ENCODE results near the gene PCDH9.
"Not testable (repeated sequence)": the region's sequence is repeated elsewhere in the genome, so short reads cannot be mapped to it uniquely, and the experiment has no call there.

PCDH9 gene

DNA sequence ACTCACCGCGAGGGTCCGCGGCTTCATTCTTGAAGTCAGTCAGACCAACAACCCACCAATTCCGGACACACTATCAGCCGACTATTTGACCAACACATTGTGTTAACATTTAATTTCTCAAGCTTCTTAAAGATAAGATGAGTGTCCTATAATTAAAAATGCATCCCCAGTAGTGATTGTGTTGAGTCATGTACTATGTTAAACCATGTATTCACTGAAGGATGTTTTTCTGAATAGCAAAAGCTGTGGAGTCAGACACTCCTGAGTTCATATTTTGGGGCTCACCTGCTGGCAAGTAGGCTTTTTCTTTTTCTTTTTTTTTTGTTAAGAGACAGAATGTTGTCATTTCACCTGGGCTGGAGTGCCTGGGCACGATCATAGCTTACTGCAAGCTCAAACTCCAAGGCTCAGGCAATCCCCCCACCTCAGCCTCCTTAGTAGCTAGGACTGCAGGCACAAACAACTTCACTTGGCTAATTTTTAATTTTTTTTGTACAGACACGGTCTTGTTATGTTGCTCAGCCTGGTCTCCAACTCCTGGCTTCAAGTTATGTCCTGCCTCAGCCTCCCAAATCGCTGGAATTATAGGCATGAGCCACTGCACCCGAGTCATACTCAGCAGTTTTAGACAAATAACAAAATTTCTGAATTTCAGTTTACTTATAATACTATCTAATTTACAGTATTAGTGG, 606.9 kb downstream of the PCDH9 start:
- no peak for DNase-seq

DNA sequence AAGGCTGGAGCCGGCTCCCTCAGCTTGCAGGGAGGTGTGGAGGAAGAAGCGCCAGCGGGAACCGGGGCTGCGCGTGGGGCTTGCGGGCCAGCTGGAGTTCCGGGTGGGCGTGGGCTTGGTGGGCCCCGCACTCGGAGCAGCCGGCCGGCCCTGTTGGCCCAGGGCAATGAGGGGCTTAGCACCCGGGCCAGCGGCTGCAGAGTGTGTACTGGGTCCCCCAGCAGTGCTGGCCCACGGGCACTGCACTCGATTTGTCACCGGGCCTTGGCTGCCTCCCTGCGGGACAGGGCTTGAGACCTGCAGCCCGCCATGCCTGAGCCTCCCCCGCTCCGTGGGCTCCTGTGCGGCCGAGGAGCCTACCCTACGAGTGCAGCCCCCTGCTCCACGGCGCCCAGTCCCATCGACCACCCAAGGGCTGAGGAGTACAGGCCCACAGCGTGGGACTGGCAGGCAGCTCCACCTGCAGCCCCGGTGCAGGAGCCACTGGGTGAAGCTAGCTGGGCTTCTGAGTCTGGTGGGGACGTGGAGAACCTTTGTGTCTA, 608.2 kb downstream of the PCDH9 start:
- not testable (repeated sequence) for DNase-seq

DNA sequence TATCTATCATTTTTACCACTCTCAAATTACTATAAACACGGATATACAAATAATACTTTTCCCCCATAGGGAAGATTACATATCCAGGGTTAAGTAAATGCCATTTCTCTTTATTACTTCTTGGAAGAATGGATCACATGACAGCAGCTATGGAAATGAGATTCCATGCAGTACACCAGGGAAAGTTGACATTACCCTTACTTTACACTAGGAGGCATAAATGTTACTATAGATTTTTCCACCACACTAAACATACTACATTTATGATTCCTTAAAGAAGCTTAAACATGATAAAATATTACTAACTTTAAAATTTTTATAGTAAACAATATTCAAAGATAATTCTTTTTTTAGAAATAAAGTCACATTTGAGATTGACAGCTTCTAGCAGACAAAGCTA, 611.4 kb downstream of the PCDH9 start:
- DNase-seq, result no peak

DNA sequence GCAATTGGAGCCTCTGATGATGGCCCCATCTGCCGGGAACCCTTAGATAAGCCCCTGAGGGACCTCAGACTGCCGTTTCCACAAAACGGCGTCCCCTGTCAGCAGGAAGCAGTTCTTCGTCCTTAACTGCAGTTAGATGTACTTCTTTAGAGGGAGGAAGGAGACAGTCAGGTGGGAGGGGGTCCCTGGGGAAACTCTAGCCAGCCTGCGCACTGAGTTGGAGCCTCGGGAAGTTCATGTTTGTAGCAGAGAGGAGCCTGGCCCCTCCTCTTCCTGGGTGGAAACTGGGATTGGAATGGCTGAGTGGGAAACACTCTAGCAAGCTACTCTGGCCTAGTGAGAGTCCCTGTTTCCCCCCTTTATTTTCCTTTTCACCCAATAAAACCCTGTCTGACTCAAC, 612.4 kb downstream of the PCDH9 start:
- no peak for DNase-seq

DNA sequence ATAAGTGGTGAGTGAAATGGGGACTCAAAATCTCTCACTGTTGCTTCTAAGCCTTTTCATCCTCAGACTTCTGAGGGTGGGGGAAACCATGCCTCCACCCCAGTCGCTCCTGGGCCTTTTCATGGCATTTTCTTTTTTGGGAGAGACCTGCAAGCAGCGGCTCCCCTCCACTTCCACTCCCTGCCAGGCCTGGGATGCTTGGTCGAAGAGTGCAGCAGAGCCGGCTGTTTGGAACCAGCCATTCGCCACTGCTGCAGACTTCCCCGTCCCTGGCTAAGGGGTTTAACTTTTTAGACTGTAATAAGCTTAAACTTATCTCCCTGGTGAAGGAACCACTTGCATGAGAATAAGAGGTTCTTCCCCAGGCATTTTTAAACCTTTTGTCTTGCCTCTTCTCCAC, 617.2 kb downstream of the PCDH9 start:
- no peak for DNase-seq

DNA sequence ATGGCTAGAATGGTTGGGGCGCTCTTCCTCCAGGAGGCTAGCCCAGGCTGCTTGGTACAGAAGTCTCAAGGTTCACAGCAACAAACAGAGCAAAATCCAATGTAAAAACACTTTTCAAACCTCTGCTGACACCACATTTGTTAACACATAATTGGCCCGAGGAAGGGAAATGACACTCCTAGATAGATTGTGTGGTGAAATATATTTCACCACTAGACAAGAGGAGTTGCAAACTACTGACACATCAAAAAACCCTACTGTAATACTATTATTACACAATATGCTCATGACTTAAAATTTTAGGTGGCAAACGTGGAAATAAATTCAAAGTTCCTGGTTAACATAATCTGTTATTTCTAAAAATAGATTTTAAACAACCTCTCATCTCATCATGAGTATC, 643.6 kb downstream of the PCDH9 start:
- no peak for DNase-seq

DNA sequence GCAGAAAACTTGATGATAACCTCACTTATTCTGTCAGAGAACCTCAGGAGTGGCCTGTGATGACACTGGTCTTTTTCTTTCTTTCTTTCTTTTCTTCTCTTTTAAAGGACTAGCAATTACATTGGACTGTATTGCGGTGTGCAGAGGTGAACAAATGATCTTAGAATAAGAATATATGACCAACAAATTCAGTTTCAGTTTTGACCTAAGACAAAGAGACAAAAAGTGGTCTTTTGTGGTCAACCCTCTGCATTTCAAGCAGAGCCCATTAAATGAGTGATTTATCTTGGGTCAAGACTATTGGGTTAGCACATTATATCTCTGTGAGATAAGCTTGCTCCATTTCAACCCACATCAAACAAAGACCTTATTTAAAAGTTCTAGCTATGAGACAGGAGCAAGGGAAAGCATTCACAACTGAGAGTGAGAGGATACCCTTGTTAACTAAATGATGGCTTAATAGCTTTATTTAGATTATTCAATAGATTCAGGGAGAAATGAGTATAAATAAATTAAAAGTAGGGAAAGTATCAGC, 644.4 kb downstream of the PCDH9 start:
- no peak for DNase-seq

DNA sequence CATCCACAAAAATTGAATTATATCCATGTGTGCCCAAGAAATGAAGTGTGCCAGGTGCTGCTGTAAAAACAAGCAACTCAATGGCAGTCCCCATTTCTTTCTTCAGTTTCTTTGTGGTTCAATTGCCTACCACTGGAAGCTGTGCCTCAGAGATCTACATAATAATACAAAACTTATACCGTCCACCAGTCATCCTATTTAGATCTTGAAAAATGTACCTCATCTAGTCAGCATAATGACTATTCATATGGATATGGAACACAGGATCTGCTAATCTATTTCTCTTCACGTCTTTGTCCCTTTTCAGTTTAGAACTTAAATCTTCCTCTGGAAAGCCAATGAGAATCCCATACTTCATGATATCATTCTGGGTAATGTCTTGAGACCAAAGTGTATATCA, 648.5 kb downstream of the PCDH9 start:
- no peak for DNase-seq

DNA sequence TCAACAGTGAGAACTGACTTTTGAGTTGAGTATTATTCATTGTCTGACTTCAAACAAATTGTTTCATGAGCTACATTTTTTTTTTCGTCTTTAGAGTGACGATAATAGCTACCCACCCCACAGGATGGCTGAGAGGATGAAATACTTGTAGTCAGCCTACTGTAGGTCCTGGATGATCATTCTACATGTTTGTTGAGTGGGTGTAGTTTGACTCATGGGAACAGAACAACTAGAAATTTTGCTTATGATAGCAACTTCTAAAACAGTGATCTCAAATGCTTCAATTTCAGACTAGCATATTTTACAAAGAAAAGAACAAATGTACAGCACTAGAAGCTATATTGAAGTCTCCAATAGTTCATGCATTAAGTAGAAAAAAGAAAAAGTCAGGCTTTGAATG, 651.8 kb downstream of the PCDH9 start:
- no peak for DNase-seq

DNA sequence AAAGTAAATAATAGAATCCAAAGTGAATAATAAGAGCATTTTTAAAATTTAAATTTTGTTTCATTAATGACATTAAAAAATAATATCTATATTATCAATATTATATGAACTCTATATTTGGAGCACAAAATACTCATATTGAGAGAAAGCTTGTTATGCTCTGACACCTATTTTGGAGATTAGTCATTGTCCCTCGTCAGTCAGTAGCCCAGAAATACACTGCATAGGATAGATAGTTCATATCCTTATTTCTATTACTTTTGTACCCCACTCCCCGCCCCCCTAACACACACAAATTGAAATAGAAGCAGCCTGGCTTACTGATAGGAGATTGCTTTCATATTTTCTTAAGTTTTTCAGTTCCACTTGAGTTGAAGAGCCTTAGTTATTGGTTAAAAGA, 652.8 kb downstream of the PCDH9 start:
- DNase-seq, result no peak

DNA sequence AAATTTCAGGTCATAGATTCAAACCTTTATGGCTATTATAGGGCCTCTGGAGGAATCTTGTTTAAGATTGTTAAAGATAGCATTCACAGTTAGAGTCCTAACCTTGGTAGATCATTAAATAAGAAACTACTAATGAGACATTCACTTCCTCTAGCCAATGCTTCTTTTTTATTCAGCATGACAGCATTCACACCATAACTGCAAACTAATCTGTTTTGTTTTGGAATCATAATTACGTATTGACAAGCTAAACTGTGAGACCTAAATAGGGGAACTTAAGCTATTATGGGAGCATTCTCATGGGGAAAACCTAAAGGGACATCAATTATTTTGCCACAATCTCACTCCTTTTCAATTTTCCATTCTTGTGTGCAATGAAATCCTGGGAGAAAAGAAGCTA, 653.8 kb downstream of the PCDH9 start:
- no peak for DNase-seq

DNA sequence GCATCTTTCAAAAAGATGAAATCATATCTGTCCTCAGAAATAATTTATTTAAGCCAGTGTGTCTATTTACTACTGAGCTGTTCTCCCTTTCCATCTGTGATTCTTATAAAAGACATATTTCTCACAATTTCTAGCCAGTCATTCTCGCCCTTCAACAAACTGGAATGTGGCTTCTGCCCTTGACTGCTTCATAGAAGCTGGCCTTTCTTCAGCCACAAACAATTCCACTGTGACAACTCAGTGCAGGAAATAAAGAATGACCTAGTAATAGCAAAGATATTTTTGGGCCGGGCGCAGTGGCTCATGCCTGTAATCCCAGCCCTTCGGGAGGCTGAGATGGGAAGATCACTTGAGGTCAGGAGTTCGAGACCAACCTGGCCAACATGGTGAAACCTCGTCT, 655.5 kb downstream of the PCDH9 start:
- no peak for DNase-seq

DNA sequence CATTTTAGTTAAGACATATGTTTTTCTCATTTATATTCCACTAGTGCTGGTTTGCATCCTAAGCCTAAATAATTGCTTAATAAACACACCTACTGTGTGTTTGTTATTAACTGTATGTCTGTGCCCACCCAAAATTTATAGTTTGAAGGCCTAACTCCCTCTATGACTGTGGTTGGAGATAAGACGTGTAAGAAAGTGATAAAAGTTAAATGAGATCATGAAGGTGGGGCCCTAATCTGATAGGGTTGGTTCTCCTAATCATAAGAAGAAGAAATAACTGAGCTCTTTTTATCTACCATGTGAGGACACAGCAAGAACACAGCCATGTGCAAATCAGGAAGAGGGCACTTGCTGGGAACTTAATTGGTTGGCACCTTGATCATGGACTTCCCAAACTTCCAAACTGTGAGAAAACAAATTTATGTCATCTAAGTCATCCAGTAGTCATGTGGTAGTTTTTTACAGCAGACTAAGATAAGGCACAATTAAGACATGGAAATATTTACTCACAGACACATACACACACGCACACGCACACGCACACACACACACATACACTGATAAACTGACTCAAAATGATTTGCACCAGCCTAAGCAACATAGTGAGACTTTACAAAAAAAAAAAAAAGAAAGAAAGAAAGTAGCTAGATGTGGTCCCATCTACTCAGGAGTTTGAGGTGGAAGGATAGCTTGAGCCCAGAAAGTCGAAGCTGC, 662.1 kb downstream of the PCDH9 start:
- DNase-seq, result no peak

DNA sequence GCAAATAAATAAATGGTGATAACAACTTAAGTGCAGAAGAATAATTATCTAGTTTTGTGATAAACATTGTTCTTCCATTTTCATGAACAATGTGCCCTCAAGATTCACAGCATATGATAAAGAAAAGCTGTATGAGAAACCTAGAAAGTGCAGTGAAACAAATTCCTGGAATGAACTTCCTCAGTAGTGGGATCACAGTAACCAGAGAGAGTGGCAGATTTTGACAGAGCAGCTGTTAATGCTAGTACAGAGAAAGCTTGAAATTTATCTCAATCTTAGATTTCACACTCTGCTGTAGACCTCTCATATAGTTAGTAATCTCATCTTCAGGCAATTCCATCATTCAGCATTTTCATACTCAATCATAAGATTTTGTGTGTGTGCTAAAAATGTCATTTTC, 664.9 kb downstream of the PCDH9 start:
- DNase-seq, result no peak

DNA sequence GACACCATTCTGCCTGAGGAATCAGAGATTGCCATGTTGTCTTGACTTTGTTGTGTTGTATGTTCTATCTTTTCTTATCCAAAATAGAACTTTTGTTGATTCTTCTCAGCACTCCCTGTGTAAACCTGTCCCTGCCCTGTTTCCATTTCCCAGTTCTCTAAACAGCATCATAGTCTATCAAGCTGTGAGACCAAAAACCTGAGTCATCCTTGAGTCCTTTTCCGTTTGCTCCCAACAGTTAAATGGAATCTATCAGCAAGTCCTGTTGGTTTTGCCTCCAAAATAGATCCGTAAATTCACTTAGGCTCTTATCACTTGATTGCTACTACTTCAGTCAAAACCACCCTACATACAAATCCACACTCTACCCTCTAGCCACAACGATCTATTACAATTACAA, 667.1 kb downstream of the PCDH9 start:
- no peak for DNase-seq

DNA sequence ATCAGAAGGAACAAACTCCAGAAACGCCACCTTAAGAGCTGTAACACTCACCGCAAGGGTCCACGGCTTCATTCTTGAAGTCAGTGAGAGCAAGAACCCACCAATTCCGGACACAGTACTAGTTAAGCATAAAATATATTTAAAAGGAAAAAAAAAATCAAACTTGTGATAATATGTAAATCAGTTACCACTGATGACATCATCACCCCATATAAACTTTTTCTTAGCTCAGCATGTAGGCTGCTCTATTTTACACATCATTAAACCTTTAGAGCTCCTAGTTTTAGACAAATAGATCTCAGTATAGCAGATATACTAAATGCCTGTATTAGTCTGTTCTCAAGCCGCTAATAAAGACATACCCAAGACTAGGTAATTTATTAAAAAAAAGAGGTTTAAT, 668.1 kb downstream of the PCDH9 start:
- no peak for DNase-seq

DNA sequence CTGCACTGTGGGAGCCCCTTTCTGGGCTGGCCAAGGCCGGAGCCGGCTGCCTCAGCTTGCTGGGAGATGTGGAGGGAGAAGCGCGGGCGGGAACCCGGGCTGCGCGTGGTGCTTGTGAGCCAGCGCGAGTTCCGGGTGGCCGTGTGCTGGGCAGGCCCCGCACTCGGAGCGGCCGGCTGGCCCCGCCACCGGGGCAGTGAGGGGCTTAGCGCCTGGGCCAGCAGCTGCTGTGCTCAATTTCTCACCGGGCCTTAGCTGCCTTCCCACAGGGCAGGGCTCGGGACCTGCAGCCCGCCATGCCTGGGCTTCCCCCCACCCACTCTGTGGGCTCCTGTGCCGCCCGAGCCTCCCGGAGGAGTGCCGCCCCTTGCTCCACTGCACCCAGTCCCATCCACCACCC, 669.1 kb downstream of the PCDH9 start:
- DNase-seq, result no peak

DNA sequence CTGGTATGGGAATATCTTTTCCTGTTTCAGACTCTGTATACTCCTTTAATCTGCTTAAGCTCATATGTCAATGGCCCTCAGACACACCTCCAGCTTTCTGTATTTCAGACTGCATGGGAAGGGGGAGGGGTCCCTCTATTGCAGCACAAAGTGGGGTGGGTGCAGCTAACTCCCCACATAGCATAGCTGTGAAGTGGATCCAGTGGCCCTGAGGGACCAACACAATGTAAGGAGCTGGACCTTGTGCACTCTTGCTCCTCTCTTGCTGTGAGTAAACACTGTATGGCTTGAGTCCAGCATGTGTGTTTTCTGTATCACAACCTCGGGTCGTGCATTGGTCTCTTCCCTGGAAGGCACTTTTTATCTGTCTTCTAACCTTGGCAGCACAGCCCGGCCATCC, 669.9 kb downstream of the PCDH9 start:
- no peak for DNase-seq

DNA sequence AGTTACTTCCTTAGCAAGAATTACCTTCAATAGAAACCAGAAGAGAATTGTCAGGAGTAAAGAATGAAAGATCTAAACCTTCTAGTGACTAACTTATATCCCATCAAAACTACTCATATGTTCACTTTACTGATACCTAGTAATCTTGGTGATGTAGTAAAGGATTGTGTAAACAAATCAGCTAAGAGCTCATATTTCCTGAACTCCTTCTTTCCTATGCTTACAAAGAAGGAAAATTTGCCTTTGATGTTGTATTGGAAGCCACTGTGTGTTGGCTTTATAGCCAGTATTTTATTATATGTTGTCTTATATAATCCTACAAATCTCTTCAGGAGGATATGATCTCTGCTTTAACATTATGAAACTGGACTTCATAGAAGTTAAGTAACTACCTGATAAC, 671.0 kb downstream of the PCDH9 start:
- DNase-seq, result no peak

DNA sequence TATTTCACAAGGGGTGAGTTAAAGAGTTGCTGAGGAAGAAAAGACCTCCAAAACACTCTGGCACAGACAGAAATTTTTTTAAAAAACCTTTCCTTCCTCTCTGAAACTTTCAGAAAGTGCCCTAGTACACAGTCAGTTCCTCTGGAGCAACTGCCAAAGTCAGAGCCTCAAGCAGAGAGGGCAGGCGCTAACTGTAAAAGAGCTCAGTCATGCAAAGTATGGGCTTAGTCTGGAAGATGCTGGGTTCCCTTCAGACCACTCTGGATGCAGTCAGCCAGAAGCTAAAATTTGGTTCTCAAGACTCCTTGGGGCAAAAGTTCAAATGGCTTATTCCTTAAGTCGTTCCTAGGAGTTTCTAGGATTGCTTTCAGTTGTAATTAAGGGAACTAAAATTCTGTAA, 671.6 kb downstream of the PCDH9 start:
- DNase-seq, result no peak

DNA sequence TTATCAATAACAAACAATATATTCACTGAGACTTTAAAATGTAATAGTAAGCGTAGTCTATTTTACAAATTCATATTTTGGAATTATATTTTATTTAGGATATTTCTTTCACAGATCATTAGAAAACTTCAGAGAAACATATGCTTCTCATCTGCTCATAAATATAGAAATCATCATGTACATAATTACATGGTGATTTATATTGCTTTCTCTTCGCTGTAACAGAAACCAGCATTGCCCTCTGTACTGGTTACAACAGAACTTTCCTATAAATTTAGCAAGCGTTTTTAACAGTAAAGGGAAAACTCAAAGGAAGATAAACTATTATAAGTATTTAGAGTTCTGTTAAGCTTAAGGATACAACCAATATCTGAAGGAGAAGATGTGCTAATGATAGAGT, 672.8 kb downstream of the PCDH9 start:
- no peak for DNase-seq

DNA sequence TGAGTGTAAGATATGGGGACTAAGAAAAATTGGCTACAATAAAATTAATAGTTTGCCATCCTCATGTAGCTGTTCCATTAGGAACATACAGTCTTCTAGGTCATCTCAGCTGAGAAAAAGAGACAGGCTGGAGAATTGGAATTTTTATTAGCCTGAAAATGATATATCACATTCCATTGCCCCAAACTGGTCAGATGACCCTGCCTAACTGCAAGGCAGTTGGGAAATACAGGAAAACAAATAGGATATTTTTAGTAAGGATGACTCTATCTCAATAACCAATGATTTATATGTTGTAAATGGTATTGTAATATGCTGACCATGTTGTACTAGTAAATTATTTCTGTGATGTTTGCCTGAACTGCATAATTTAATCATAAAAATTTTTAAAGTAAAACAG, 673.8 kb downstream of the PCDH9 start:
- DNase-seq, result no peak

DNA sequence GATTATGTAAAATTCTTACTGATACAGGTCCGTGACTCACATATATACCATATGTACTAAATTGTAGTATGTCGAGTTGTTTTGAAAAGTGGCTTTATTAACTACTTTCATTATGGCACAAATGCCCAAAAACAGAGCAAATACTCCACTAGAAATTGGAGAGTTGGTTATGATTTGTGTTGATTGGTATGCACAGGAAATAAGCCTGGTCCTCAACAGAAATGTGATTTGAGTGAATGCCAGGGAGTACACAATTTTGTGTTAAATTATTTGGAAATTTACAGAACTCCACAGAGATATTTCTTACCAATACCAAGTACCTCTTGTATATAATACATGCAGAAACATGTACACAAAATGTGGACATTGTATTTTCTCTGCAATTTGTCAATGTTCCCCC, 676.7 kb downstream of the PCDH9 start:
- no peak for DNase-seq

DNA sequence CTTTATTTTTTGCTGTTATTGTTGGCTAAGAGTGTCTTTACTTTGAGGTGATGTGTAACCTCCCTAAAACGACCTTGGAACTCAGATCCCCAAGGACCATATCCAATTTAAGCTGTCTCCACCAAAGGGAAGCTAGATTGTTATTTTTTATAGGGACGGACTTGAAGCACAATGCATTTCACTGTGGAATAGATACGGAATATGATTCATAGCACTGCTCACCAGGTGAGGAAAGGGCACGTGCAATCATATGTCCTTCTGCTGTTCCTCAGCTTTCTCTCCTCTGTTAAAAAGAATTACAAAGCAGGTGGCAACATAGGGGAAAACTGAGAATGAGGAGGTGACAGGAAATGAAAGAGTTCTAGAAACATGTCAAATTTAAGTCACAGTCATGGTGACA, 679.0 kb downstream of the PCDH9 start:
- DNase-seq, result no peak

DNA sequence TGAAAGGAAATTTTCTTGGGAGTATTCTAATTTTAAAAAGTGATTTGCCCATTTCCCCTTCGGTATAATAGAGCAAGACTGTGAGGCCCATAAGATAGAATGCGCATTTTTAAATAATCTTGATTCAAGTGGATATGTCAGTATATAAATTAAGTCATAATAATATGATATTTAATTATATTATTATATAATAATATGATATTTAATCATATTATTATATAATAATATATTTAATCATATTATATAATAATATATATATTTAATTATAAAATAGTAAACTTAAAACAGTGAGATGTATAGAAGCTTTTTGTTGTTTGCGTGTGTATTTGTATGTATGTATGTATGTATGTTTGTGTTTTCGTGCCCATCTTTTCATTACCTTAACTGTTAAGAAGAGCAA, 682.5 kb downstream of the PCDH9 start:
- no peak for DNase-seq
